Karpas-422 (cell line): ENCODE results near the gene COL8A1. TPM values are rescaled to one million over a fixed set of nuclear protein-coding genes. Genes with fewer than 3 reads are reported as not detected.

ENCODE experiments used
- DNase-seq: peaks from one replicate; pipeline ENCODE4 v3.0.0-alpha.2; 2015
- H2AFZ ChIP-seq: fragments of 200-600 bp; sonication (generic); 2 replicates; pipeline ENCODE4 v1.6.1; 2014; ENCODE audit warnings: antibody characterized with exemption, low read length, mixed read lengths
- H3K27ac ChIP-seq: fragments of 200-600 bp; sonication (generic); 2 replicates; pipeline ENCODE4 v1.5.1; 2014; ENCODE audit warnings: mild to moderate bottlenecking, low read length, moderate library complexity
- H3K27me3 ChIP-seq: fragments of 200-600 bp; sonication (generic); 2 replicates; pipeline ENCODE4 v1.6.1; 2014; ENCODE audit warnings: low read length, mixed read lengths
- H3K36me3 ChIP-seq: fragments of 200-600 bp; sonication (generic); 2 replicates; pipeline ENCODE4 v1.6.1; 2014; ENCODE audit warnings: low read length, mixed read lengths; ENCODE audit not compliant: insufficient read depth
- H3K4me1 ChIP-seq: fragments of 200-600 bp; sonication (generic); 2 replicates; pipeline ENCODE4 v1.6.1; 2014; ENCODE audit warnings: mild to moderate bottlenecking, low read length, mixed read lengths
- H3K4me2 ChIP-seq: fragments of 200-600 bp; sonication (generic); 2 replicates; pipeline ENCODE4 v1.6.1; 2014; ENCODE audit warnings: low read length, low read depth, mild to moderate bottlenecking; ENCODE audit not compliant: poor library complexity, severe bottlenecking
- H3K4me3 ChIP-seq: fragments of 200-600 bp; sonication (generic); 2 replicates; pipeline ENCODE4 v1.5.1; 2014; ENCODE audit warnings: mild to moderate bottlenecking, antibody characterized with exemption, low read length, mixed read lengths
- H3K79me2 ChIP-seq: fragments of 200-600 bp; sonication (generic); 2 replicates; pipeline ENCODE4 v1.6.1; 2014; ENCODE audit warnings: mild to moderate bottlenecking, low read length, mixed read lengths
- H3K9ac ChIP-seq: fragments of 200-600 bp; sonication (generic); 2 replicates; pipeline ENCODE4 v1.6.0; 2014; ENCODE audit warnings: low read length
- H3K9me2 ChIP-seq: fragments of 200-600 bp; sonication (generic), shearing (Covaris generic); replicated peaks from 2 replicates; pipeline ENCODE4 v1.6.0; 2014; ENCODE audit warnings: mild to moderate bottlenecking, low read length, moderate library complexity; ENCODE audit not compliant: insufficient read depth
- H3K9me3 ChIP-seq: fragments of 300-700, 200-600 bp; sonication (generic); 2 replicates; pipeline ENCODE4 v1.6.1; 2014; ENCODE audit warnings: low read length, mixed read lengths
- H4K20me1 ChIP-seq: fragments of 200-600 bp; sonication (generic); 2 replicates; pipeline ENCODE4 v1.6.1; 2014; ENCODE audit warnings: mild to moderate bottlenecking, antibody characterized with exemption, low read length, low read depth; ENCODE audit not compliant: insufficient read depth
- total RNA-seq: library from RNA; depleted of rRNA; stranded (reverse); fragments of >200 nt; shearing (Covaris generic); gene quantifications from 2 replicates; pipeline ENCODE4 v1.2.3, GENCODE V29; 2014; ENCODE audit warnings: low replicate concordance

COL8A1 gene
- total RNA-seq, 1 experiment from 2014 or later, result not detected

DNA sequence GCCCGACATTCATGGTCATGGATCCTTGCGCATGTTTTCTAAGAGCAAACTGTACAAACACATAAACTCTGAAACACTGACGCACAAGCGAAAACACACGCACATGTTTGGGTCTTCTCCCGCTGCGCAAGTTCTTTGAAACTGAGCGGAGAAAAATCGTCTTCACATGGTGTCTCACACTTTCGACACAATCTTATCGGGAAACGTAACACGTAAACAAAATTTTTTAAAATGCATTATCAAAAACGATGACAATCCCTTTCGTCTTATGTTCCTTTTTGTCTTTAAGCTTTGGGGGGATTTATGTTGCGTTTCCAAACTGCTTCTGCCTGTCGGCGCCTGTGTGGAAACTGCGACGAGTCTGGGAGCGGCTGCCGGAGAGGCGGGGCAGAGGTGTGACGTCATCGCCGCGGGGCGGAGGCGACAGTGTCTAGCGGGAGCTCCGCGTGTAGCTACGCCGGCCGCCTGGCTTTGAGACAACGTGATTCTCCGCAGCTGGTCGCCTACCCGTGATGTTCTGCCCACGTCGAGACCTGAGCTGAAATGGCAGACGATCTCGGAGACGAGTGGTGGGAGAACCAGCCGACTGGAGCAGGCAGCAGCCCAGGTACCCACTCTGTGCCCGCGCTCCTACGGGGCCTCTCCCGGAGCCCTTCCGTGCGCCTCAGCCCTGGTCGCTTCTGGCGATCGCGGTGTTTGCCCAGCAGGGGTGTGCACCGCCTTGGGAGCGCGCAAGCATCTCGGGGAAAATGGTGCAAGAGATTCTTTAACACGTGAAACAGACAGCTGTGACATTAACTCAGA lies 179.2 kb downstream of the COL8A1 start, which contains the start of gene CMSS1:
CMSS1 (plus strand) TSS at position 426 of the 804 bp plus-strand sequence.
- Histone ChIP-seq H3K9me2 (no peaks in the 10 kb centered on the region), H3K4me3 (peak within 1 kb of the TSS; percentile 70), H4K20me1 (no peaks in the 10 kb centered on the region), H3K9me3 (no peaks in the 10 kb centered on the region), H3K27ac (0 out of 2 replicates have a peak within 1 kb of the TSS, but pooled peaks have one; percentile 36), H3K36me3 (no peaks in the 10 kb centered on the region), H2AFZ (peak within 1 kb of the TSS; percentile 90), H3K4me2 (peak within 1 kb of the TSS; percentile 87), H3K27me3 (no peaks in the 10 kb centered on the region), H3K9ac (peak within 1 kb of the TSS; percentile 70), H3K79me2 (peaks cover 37% of the 10 kb centered on the region), H3K4me1 (peaks cover 24% of the 10 kb centered on the region)
- peak; percentile 97 for DNase-seq

DNA sequence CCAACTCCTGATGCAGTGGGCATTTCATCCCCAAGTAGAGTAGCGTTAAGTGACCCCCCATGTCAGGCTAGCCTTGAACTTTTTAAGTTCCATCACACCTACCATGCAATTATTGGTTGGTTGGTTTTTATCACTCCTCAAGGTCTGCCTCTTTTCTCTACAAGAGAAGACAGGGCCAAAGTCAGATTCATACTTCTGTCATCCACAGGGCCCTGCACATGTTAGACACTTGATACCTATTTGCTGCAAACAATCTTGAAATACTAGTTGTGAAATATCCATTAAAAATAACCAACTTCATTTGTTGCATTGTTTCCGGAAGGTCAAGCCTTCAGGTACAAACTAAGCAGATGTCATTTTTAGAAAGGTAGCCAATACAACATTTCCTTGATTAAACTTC lies 180.4 kb downstream of the COL8A1 start:
- Histone ChIP-seq H3K9me3 (no peaks in the 10 kb centered on the region), H3K4me1 (peaks cover 24% of the 10 kb centered on the region), H3K4me2 (peak overlapping the region; percentile 87), H4K20me1 (0 out of 2 replicates have a peak, but pooled peaks cover 6% of the 10 kb centered on the region), H3K9ac (peak overlapping the region; percentile 70), H3K36me3 (no peaks in the 10 kb centered on the region), H2AFZ (no peak overlapping the region), H3K27ac (no peak overlapping the region), H3K4me3 (peak overlapping the region; percentile 70), H3K27me3 (no peaks in the 10 kb centered on the region), H3K79me2 (peaks cover 49% of the 10 kb centered on the region), H3K9me2 (no peaks in the 10 kb centered on the region)
- no peak for DNase-seq

DNA sequence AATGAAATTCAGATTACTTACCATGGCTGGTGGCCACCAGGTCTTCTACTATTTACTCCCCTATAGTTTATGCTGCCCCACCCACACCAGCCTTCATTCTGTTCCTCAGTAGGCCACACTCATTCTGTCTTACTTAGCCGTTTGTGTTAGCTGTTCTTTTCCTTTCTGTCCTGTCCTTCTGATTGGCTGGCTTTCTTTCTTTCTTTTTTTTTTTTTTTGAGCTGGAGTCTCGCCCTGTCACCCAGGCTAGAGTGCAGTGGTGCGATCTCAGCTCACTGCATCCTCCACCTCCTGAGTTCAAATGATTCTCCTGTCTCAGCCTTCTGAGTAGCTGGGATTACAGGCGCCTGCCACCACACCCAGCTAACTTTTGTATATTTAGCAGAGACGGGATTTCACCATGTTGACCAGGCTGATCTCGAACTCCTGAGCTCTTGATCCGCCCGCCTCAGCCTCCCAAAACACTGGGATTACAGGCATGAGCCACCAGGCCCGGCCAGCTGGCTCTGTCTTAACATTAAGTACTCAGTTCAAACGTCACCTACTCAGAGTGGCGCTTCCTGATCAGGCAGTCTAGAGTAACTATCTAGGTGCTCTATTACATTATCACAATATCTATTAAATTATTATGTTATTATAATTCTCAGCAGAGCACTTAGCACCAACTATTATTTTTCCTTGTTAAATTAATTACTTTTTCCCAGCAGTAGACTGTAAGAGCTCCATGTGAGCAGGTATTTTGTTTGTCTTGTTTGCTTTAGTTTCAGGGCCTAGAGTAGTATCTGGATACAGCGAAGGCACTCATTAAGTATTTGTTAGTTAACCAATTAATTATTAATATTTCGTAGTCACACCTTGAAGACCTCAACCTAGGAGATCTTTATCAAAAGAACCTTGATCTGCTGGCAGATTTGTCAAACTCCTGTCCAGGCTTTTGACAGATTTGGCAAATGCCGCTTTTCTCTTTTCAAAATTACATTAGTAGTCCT lies 185.6 kb downstream of the COL8A1 start:
- DNase-seq, result no peak
- no peak overlapping the region for H3K9ac ChIP-seq
- H3K9me2 ChIP-seq, result no peaks in the 10 kb centered on the region
- no peak overlapping the region for H3K27ac ChIP-seq
- H3K79me2 ChIP-seq, result peaks cover 61% of the 10 kb centered on the region
- H3K4me3 ChIP-seq, result no peak overlapping the region
- H3K4me1 ChIP-seq, result peaks cover 7% of the 10 kb centered on the region
- peaks cover 20% of the 10 kb centered on the region; the same call in 1 of the 2 replicates for H4K20me1 ChIP-seq
- H3K9me3 ChIP-seq, result no peaks in the 10 kb centered on the region
- H2AFZ ChIP-seq, result no peak overlapping the region
- H3K27me3 ChIP-seq, result no peaks in the 10 kb centered on the region
- no peaks in the 10 kb centered on the region for H3K36me3 ChIP-seq
- H3K4me2 ChIP-seq, result no peak overlapping the region

DNA sequence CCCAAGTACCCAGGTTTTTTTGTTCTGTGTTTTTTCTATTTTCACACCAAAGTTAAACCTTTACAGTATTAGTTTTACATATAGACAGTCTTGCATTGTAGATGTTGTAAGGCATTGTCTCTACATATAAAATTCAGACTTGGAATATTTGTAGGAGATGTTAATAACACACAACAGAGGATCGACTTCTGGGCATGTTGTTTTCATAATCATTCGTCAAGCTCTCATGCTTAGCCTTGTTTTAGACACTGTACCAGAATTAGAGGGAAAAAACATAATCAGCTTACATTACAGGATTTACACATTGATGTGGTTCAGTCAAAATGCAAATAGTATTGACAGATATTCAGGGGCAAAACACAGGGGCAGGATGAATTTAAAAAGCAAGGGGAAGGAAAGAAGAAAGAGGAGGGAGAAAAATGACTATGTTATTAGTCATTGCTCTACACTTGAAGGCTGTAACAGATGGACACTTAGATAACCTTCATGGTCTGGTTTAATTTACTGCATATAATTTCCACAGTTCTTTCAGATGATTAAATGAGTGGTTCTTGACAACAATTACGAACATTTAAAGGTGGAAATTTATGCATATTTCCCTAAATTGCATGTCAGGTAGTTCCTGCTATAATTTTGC lies 186.7 kb downstream of the COL8A1 start:
- no peak overlapping the region for H3K27ac ChIP-seq
- no peak overlapping the region for H3K9ac ChIP-seq
- H2AFZ ChIP-seq, result no peak overlapping the region
- H3K79me2 ChIP-seq, result peaks cover 63% of the 10 kb centered on the region
- H3K27me3 ChIP-seq, result no peaks in the 10 kb centered on the region
- no peaks in the 10 kb centered on the region for H3K9me3 ChIP-seq
- H3K36me3 ChIP-seq, result no peaks in the 10 kb centered on the region
- DNase-seq, result no peak
- 0 out of 2 replicates have a peak, but pooled peaks cover 2% of the 10 kb centered on the region for H3K4me1 ChIP-seq
- H3K9me2 ChIP-seq, result no peaks in the 10 kb centered on the region
- no peak overlapping the region for H3K4me3 ChIP-seq
- no peak overlapping the region for H3K4me2 ChIP-seq
- peaks cover 31% of the 10 kb centered on the region for H4K20me1 ChIP-seq

DNA sequence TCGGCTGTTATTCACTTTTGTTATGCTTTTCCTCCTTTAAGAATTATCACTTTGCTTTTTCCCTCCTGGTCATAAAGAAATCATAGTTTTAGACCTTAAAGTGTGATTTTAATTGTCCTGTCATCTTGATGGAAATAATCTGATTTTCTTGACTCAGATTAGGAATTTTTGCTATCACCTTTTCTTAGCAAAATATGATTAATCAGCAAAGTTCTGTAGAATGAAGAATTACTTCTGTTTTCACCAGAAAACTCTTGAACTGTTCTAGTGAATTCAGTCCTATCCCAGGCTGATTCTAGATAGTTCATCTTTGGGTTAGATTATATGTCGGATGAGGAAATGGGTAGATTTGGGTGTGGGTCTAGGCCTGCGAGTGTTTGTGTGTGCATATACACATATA lies 191.4 kb downstream of the COL8A1 start:
- Histone ChIP-seq H3K27me3 (no peaks in the 10 kb centered on the region), H3K79me2 (peaks cover 47% of the 10 kb centered on the region), H3K4me3 (no peak overlapping the region), H3K4me1 (0 out of 2 replicates have a peak, but pooled peaks cover 2% of the 10 kb centered on the region), H2AFZ (no peak overlapping the region), H3K9me2 (no peaks in the 10 kb centered on the region), H3K9me3 (no peaks in the 10 kb centered on the region), H3K27ac (no peak overlapping the region), H3K9ac (no peak overlapping the region), H4K20me1 (peaks cover 65% of the 10 kb centered on the region), H3K4me2 (no peak overlapping the region), H3K36me3 (no peaks in the 10 kb centered on the region)
- no peak for DNase-seq

DNA sequence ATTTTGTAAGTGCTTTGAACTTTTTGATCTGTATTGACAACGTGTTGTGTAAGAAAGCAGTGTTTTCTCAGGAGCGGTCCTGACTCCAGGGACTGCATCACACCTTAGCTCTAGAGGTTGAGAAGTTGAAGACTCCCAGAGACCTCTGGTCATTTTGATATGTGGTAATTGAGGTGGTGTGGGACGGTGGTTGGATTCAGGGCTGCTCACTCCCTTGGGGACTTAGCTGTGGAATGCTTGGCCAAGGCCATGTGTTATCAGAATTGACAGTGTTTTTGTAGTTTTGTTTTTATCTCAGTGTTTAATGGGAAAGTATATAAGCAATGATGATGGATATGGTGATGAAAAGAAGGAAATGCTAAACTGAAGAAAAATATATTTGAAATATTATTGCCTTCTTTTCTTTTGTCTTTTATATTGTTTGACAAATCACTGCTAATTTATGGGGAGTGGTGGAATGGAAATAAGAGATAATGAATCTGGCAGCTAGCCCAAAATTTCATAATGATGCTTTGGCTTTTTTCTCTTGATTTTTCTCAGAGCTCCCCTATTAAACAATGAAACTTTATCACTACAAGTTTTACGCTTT lies 195.3 kb downstream of the COL8A1 start:
- no peak overlapping the region for H3K4me3 ChIP-seq
- H3K4me1 ChIP-seq, result 0 out of 2 replicates have a peak, but pooled peaks cover 2% of the 10 kb centered on the region
- H3K9me3 ChIP-seq, result no peaks in the 10 kb centered on the region
- H2AFZ ChIP-seq, result no peak overlapping the region
- no peak overlapping the region for H3K4me2 ChIP-seq
- peaks cover 38% of the 10 kb centered on the region for H3K79me2 ChIP-seq
- H4K20me1 ChIP-seq, result peaks cover 92% of the 10 kb centered on the region
- H3K9me2 ChIP-seq, result no peaks in the 10 kb centered on the region
- H3K27ac ChIP-seq, result no peak overlapping the region
- DNase-seq, result no peak
- H3K36me3 ChIP-seq, result no peaks in the 10 kb centered on the region
- H3K27me3 ChIP-seq, result no peaks in the 10 kb centered on the region
- no peak overlapping the region for H3K9ac ChIP-seq

DNA sequence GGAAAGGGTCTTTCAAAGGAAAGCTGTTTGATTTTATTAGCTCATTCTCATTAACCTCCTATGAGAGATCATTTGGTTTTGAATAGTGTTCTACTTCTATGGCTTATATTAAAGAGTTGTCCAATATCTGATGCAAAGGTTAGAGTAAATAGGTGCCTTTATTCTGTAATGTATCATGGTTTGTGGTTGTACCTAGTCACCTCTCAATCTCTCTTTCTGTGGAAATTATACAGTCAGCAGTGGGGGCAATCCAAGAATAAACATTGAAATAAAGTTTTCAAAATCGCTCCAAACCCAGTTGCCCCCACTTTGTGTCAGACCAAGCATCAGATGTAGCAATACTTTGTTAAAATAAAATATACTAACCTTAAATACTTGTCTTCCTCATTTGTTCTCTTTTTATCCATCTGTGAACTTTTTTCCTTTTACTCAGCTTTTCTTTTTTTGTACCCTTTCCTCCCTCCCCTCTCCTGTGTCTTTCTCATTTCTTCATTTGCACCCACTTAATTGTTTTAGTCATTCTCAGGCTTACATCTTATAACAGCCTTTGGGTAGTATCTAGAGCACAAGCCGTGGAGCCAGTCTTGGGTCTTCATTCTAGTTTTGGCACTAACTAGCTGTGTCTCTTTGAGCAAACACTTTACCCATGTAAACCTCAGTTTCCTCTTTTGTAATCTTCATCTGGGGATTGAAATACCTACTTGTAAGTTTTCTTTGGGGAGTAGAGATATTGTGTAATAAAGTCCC lies 196.0 kb downstream of the COL8A1 start:
- Histone ChIP-seq H3K79me2 (peaks cover 36% of the 10 kb centered on the region), H3K36me3 (no peaks in the 10 kb centered on the region), H3K9me2 (no peaks in the 10 kb centered on the region), H3K9me3 (no peaks in the 10 kb centered on the region), H2AFZ (no peak overlapping the region), H3K4me3 (no peak overlapping the region), H3K27me3 (no peaks in the 10 kb centered on the region), H3K9ac (no peak overlapping the region), H4K20me1 (peaks cover 92% of the 10 kb centered on the region), H3K4me2 (no peak overlapping the region), H3K4me1 (0 out of 2 replicates have a peak, but pooled peaks cover 2% of the 10 kb centered on the region), H3K27ac (no peak overlapping the region)
- no peak for DNase-seq
